ENCODE results near the gene KPNA6. TPM values are rescaled to one million over a fixed set of nuclear protein-coding genes. Genes with fewer than 3 reads are reported as not detected.
"Not testable (repeated sequence)": the region's sequence is repeated elsewhere in the genome, so short reads cannot be mapped to it uniquely, and the experiment has no call there.

KPNA6 gene
- total RNA-seq, 1 donor: 96.7 TPM

GRCh38 chr1:32142446-32143301, 34.8 kb downstream of the KPNA6 start:
- H3K4me3 ChIP-seq (ENCODE audit: low read depth, low read length): no peak overlapping the region
- TF ChIP-seq CTCF (IDR thresholded peaks at IDR 0.05; ENCODE audit: insufficient read depth, low read depth, low read length): no peak
- DNase-seq (ENCODE audit: low read depth): peak; percentile 90

DNA sequence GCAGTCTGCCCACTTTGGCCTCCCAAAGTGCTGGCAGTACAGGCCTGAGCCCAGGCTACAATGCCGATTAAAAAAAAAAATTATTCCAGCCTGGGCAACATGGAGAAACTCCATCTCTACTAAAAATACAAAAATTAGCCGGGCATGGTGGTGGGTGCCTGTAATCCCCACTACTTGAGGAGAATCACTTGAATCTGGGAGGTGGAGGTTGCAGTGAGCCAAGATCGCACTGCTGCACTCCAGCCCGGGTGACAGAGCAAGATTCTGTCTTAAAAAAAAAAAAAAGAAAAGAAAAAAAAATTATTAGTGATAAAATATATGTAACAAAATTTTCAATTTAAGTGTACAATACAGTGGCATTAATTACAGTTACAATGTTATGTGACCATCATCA, 35.4 kb downstream of the KPNA6 start:
- DNase-seq (ENCODE audit: low read depth); H3K4me3 ChIP-seq (ENCODE audit: low read depth, low read length): not testable (repeated sequence)

- TF ChIP-seq CTCF (IDR thresholded peaks at IDR 0.05; ENCODE audit: insufficient read depth, low read depth, low read length): no peak
- no peak for DNase-seq (ENCODE audit: low read depth)
- no peak overlapping the region for H3K4me3 ChIP-seq (ENCODE audit: low read depth, low read length)
Measured at GRCh38 chr1:32144033-32144432, 36.2 kb downstream of the KPNA6 start.

DNA sequence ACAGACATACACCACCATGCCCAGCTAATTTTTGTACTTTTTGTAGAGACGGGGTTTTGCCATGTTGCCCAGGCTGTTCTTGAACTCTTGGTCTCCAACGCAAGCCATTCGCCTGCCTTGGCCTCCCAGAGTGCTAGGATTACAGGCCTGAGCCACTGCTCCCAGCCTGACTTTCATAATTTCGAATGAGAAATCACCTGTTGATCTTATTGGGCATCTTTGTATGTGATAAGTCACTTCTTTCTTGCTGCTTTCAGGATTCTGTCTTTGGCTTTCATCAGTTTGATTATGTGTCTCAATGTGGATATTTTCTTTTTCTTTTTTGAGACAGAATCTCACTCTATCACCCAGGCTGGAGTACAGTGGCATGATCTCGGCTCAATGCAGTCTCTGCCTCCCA, 39.9 kb downstream of the KPNA6 start:
- not testable (repeated sequence) for DNase-seq (ENCODE audit: low read depth)

GRCh38 chr1:32150847-32151246, 43.0 kb downstream of the KPNA6 start:
- no peak overlapping the region for H3K4me3 ChIP-seq (ENCODE audit: low read depth, low read length)
- no peak for TF ChIP-seq CTCF (IDR thresholded peaks at IDR 0.05; ENCODE audit: insufficient read depth, low read depth, low read length)
- DNase-seq (ENCODE audit: low read depth): peak; percentile 77

More for the DNA sequence above, 39.9 kb downstream of the KPNA6 start:
- H3K4me3 ChIP-seq (ENCODE audit: low read depth, low read length): not testable (repeated sequence)

DNA sequence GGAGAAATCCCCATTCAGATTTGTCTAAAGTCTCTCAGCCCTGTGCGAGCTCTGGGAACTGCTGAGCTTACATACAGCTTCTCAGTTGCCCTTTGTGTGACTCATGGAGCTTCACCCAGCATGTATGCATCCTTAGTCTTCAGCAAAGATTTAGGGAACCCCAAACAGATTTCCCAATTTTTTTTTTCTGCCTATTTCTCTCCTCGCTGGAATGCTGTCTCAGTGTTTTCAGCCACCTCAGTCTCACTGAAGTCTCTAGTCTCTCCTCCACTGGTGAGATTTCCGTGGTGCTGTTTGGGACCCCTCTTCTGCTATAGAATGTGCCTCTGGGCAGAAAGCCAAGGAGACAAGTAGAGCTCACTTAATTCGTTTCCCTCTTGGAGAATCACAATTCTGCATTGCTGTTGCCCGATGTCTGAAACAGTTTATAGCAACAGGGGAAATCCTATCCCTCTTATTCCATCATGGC, 43.5 kb downstream of the KPNA6 start:
- H3K4me3 ChIP-seq (ENCODE audit: low read depth, low read length): no peak overlapping the region
- no peak for TF ChIP-seq CTCF (IDR thresholded peaks at IDR 0.05; ENCODE audit: insufficient read depth, low read depth, low read length)
- DNase-seq (ENCODE audit: low read depth): peak; percentile 86

- no peak for DNase-seq (ENCODE audit: low read depth)
- no peak for TF ChIP-seq CTCF (IDR thresholded peaks at IDR 0.05; ENCODE audit: insufficient read depth, low read depth, low read length)
- H3K4me3 ChIP-seq (ENCODE audit: low read depth, low read length): no peak overlapping the region
Measured at GRCh38 chr1:32159189-32159588, 51.3 kb downstream of the KPNA6 start.

DNA sequence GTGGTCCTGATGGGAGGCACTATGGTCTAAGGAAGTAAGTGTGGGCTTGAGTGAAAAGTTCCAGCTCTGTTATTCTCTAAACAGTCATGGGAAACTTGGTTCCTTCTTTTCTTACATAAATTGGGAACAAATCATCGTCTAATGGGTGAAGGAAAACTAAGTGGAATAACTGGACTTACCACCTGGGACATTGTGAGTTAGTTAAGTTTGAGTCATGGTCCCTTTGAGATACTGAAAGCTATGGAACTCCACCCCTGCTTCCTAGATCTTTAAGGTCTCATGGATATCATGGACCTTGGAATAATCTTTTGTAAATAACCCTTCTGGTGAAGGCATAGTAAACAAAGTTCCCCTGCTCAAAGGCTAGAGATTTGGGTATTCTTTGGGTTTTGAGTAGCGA, 55.5 kb downstream of the KPNA6 start:
- DNase-seq (ENCODE audit: low read depth): no peak
- no peak for TF ChIP-seq CTCF (IDR thresholded peaks at IDR 0.05; ENCODE audit: insufficient read depth, low read depth, low read length)

GRCh38 chr1:32165633-32166032, 57.8 kb downstream of the KPNA6 start:
- not testable (repeated sequence) for H3K4me3 ChIP-seq (ENCODE audit: low read depth, low read length); DNase-seq (ENCODE audit: low read depth)

More for the DNA sequence above, 55.5 kb downstream of the KPNA6 start:
- no peak overlapping the region for H3K4me3 ChIP-seq (ENCODE audit: low read depth, low read length)
